PC-9 (cell line): ENCODE data around the gene WT1. TPM values are rescaled to one million over a fixed set of nuclear protein-coding genes. Genes with fewer than 3 reads are reported as not detected.

Source experiments
- BruUV-seq: library from RNA; stranded (reverse); fragments of 400-500 nt; replicated peaks from 2 replicates; lab custom pipeline; 2021; lab: Mats Ljungman, UMichigan
- CTCF ChIA-PET: fragments of 300-600 bp; sonication (Branson Sonifier 250); formaldehyde crosslinking; loops from one replicate; lab custom pipeline; 2022; ENCODE audit warnings: antibody characterized with exemption; lab: Charles Lee
- POLR2A ChIA-PET: fragments of 300-600 bp; sonication (Branson Sonifier 250); formaldehyde crosslinking; loops from one replicate; lab custom pipeline; 2022; ENCODE audit warnings: antibody characterized with exemption; ENCODE audit not compliant: unreplicated experiment; lab: Charles Lee
- DNase-seq, 2 experiments: peaks; one replicate each; pipeline versions ENCODE4 v3.0.0 to v3.0.0-alpha.2; 2015 to 2022; ENCODE audit warnings: mixed read lengths in 1 of 2
- H2AFZ ChIP-seq: fragments of 200-600 bp; sonication (generic); 2 replicates; pipeline ENCODE4 v1.8.1; 2017; ENCODE audit warnings: antibody characterized with exemption
- H3F3A ChIP-seq: fragments of 200-600 bp; sonication (generic); 2 replicates; pipeline ENCODE4 v1.8.1; 2017; ENCODE audit warnings: antibody characterized with exemption, mild to moderate bottlenecking, low read depth; ENCODE audit not compliant: insufficient read depth
- H3K27ac ChIP-seq: fragments of 200-600 bp; sonication (generic); 2 replicates; pipeline ENCODE4 v1.6.1; 2016; ENCODE audit warnings: mixed run types
- H3K27me3 ChIP-seq: fragments of 200-600 bp; sonication (generic); 2 replicates; pipeline ENCODE4 v1.6.1; 2016; ENCODE audit warnings: low read depth, mixed run types; ENCODE audit not compliant: insufficient read depth
- H3K36me3 ChIP-seq: fragments of 200-600 bp; sonication (generic); 2 replicates; pipeline ENCODE4 v1.6.1; 2016; ENCODE audit warnings: low read depth, mixed run types
- H3K4me1 ChIP-seq: fragments of 200-600 bp; sonication (generic); replicated peaks from 2 replicates; pipeline ENCODE4 v1.6.1; 2016; ENCODE audit warnings: mixed run types; ENCODE audit not compliant: insufficient read depth
- H3K4me2 ChIP-seq: fragments of 200-600 bp; sonication (generic); 2 replicates; pipeline ENCODE4 v1.6.1; 2017; ENCODE audit warnings: mixed run types
- H3K4me3 ChIP-seq: fragments of 200-600 bp; sonication (generic); 2 replicates; pipeline ENCODE4 v1.6.1; 2016; ENCODE audit warnings: mixed run types
- H3K79me2 ChIP-seq: fragments of 200-600 bp; sonication (generic); 2 replicates; pipeline ENCODE4 v1.6.1; 2017; ENCODE audit warnings: low read depth, mixed run types
- H3K9me2 ChIP-seq: fragments of 200-600 bp; sonication (generic); 2 replicates; pipeline ENCODE4 v1.8.1; 2017; ENCODE audit warnings: mild to moderate bottlenecking; ENCODE audit not compliant: insufficient read depth
- H3K9me3 ChIP-seq: fragments of 200-600 bp; sonication (generic); 2 replicates; pipeline ENCODE4 v1.8.1; 2016; ENCODE audit warnings: low read depth; ENCODE audit not compliant: insufficient read depth
- H4K20me1 ChIP-seq: fragments of 200-600 bp; sonication (generic); 2 replicates; pipeline ENCODE4 v1.8.1; 2017; ENCODE audit not compliant: insufficient read depth
- CTCF ChIP-seq: fragments of 200-600 bp; sonication (generic); conservative IDR thresholded peaks from 2 replicates; pipeline ENCODE4 v1.6.1; 2017; ENCODE audit warnings: mixed run types, antibody characterized with exemption, mild to moderate bottlenecking, moderate library complexity
- EZH2 ChIP-seq: fragments of 200-600 bp; sonication (generic); IDR thresholded peaks from 2 replicates; pipeline ENCODE4 v1.8.0; 2017; ENCODE audit warnings: antibody characterized with exemption, low read depth
- intact Hi-C: fragments of 100-400 bp; cut with micrococcal nuclease; formaldehyde crosslinking; loops from one replicate; pipeline ENCODE4 v1.10.0; 2022; ENCODE audit not compliant: unreplicated experiment
- total RNA-seq: library from RNA; stranded (reverse); gene quantifications from 2 replicates; pipeline ENCODE4 v1.2.3, GENCODE V29; 2021

The WT1 gene
- total RNA-seq, 1 experiment from 2014 or later, result not detected

- CTCF ChIA-PET, result no interaction called here
- Histone ChIP-seq H3K79me2 (no peaks in the 10 kb centered on the region), H3K36me3 (no peaks in the 10 kb centered on the region), H3K9me2 (no peaks in the 10 kb centered on the region), H3K4me2 (no peak overlapping the region), H3K9me3 (no peaks in the 10 kb centered on the region), H3F3A (no peaks in the 10 kb centered on the region), H3K4me1 (no peaks in the 10 kb centered on the region), H3K27ac (no peak overlapping the region), H3K27me3 (peaks cover 4% of the 10 kb centered on the region; the same call in 1 of the 2 replicates), H4K20me1 (no peaks in the 10 kb centered on the region), H2AFZ (no peak overlapping the region), H3K4me3 (no peak overlapping the region)
- DNase-seq, result no peak
- POLR2A ChIA-PET, result no interaction called here
- TF ChIP-seq EZH2 (no peak), CTCF (no peak)
- intact Hi-C loops, result no loop called here
- BruUV-seq, result no TSS peak
Observed at GRCh38 chr11:32450372-32450771, 15.0 kb upstream of the WT1 start.

DNA sequence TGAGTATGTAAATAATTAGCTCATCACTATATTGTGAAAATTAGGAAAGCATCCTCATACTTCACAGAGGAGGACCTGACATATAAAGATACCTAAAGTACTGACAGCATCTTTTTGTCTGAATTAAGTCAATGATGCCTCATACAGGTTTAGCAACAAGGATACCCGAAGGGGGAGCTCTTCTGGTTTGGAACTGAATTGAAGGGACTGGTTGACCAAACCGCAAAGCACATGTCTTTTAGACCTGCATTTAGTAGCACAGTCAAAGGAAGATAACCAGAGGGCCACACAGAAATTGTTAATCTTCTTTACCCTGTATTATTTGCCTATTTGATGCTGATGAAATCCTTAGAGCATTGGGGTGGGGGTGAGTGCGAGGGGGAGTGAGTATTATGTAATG is 12.9 kb upstream of the WT1 start:
- intact Hi-C loops, result no loop called here
- no peaks in the 10 kb centered on the region for H4K20me1 ChIP-seq
- H3F3A ChIP-seq, result no peaks in the 10 kb centered on the region
- no peaks in the 10 kb centered on the region for H3K9me2 ChIP-seq
- ChIA-PET CTCF (interaction anchor here (0.6 kb wide), 1 partner anchor 1475 kb away, joined by 3 read pairs; no protein-coding TSS in a partner anchor), POLR2A (no interaction called here)
- H3K9me3 ChIP-seq, result no peaks in the 10 kb centered on the region
- H3K27ac ChIP-seq, result no peak overlapping the region
- H2AFZ ChIP-seq, result no peak overlapping the region
- H3K27me3 ChIP-seq, result peaks cover 15% of the 10 kb centered on the region
- no peaks in the 10 kb centered on the region for H3K4me1 ChIP-seq
- TF ChIP-seq CTCF (peak; percentile 55), EZH2 (no peak)
- H3K36me3 ChIP-seq, result no peaks in the 10 kb centered on the region
- no peaks in the 10 kb centered on the region for H3K79me2 ChIP-seq
- DNase-seq, result peak in 1 of 2 experiments; percentile 52
- H3K4me3 ChIP-seq, result no peak overlapping the region
- BruUV-seq, result no TSS peak
- no peak overlapping the region for H3K4me2 ChIP-seq

DNA sequence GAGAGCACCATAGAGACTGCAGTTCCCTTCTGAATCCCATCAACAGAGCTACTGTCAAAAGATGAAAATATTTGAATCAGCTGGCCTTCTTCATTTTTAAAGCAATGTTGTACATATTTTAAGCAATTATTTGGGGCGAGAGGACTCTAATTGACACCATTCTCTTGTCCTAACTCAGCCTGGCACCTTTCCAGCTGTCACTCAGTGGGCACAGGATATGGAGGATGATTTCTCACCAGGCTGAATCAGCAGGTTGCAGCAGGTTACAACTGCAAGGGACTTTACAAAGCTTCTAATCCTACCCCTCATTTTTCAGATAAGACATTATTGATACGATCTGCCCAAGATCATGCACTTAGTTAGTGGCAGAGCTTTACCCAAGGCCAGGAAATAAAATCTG is 11.9 kb upstream of the WT1 start:
- Histone ChIP-seq H3K27me3 (peaks cover 18% of the 10 kb centered on the region), H4K20me1 (no peaks in the 10 kb centered on the region), H3K4me3 (no peak overlapping the region), H2AFZ (no peak overlapping the region), H3K4me2 (no peak overlapping the region), H3K9me2 (no peaks in the 10 kb centered on the region), H3K36me3 (no peaks in the 10 kb centered on the region), H3F3A (no peaks in the 10 kb centered on the region), H3K27ac (no peak overlapping the region), H3K4me1 (no peaks in the 10 kb centered on the region), H3K79me2 (no peaks in the 10 kb centered on the region), H3K9me3 (no peaks in the 10 kb centered on the region)
- TF ChIP-seq EZH2 (no peak), CTCF (no peak)
- DNase-seq, result no peak
- BruUV-seq, result no TSS peak
- ChIA-PET CTCF (no interaction called here), POLR2A (no interaction called here)
- intact Hi-C loops, result no loop called here
